ENCODE data around the gene POLQ.
"Not testable (repeated sequence)": the region's sequence is repeated elsewhere in the genome, so short reads cannot be mapped to it uniquely, and the experiment has no call there.

The POLQ gene

GRCh38 chr3:121411523-121411922 is 134.3 kb downstream of the POLQ start:
- no peak for DNase-seq

- no peak for DNase-seq
Observed at GRCh38 chr3:121405631-121406030, 140.2 kb downstream of the POLQ start.

GRCh38 chr3:121399820-121400219 is 146.0 kb downstream of the POLQ start:
- DNase-seq: no peak

- not testable (repeated sequence) for DNase-seq
Observed at GRCh38 chr3:121398051-121398450, 147.7 kb downstream of the POLQ start.

DNA sequence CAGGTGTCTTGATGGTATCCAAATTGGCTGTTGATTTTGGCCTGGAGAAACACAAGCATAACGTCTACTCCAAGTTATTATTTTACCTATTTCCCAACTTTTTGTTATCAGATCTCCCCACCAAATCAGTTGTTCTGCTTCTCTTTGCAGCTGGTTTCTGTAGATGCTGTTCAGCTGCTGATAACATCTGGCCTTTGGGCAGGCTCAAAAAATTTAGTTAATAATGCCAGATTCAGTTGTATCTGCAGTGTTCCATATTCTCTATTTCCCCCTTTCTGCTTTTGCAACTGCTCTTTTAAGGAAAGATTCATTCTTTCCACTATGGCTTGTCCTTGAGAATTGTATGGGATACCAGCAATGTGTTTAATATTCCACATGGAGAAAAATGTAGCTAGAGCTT is 149.8 kb downstream of the POLQ start:
- DNase-seq: not testable (repeated sequence)

- not testable (repeated sequence) for DNase-seq
Observed at GRCh38 chr3:121388308-121388707, 157.5 kb downstream of the POLQ start.

Data from NCI-H2081 treated with DMSO at 0.1 percent for 48 hours (cell line).